Ovary (tissue), 9 donors: Measurements from ENCODE around the gene PCNX1. TPM values are rescaled to one million over a fixed set of nuclear protein-coding genes. Genes with fewer than 3 reads are reported as not detected.

Experiments used
- DNase-seq, 5 donors: peaks; one replicate each; pipeline ENCODE4 v3.0.0-alpha.2; 2019 to 2020
- H3K27ac ChIP-seq, 2 donors: fragments of 200-600 bp; one replicate each; pipeline versions ENCODE4 v1.5.1 to v1.8.0; 2019 to 2022
- H3K27me3 ChIP-seq: fragments of 200-600 bp; one replicate; pipeline ENCODE4 v1.8.0; 2022
- H3K36me3 ChIP-seq: fragments of 200-600 bp; sonication (generic); one replicate; pipeline ENCODE4 v1.5.1; 2019
- H3K4me1 ChIP-seq: one replicate; pipeline ENCODE4 v1.8.1; 2013; ENCODE audit warnings: mild to moderate bottlenecking, moderate library complexity; ENCODE audit not compliant: insufficient read depth
- H3K4me3 ChIP-seq: fragments of 200-600 bp; sonication (generic); one replicate; pipeline ENCODE4 v1.5.1; 2017
- H3K9me3 ChIP-seq, 2 donors: fragments of 200-600 bp in 1 of 2; sonication (generic) in 1 of 2; one replicate each; pipeline versions ENCODE4 v1.5.1 to v1.8.1; 2013 to 2019; ENCODE audit warnings: mild to moderate bottlenecking in 1 of 2, moderate library complexity in 1 of 2
- CTCF ChIP-seq, 3 donors: fragments of 450-650 bp in 2 of 3; fragments of 200-600 bp in 1 of 3; IDR thresholded peaks; one replicate each; pipeline versions ENCODE4 v1.5.1 to v1.8.0; 2016 to 2022; ENCODE audit warnings: antibody characterized with exemption in 3 of 3, mild to moderate bottlenecking in 1 of 3
- EP300 ChIP-seq: sonication (generic); formaldehyde crosslinking; IDR thresholded peaks from one replicate; pipeline ENCODE4 v1.6.1; 2017; ENCODE audit warnings: antibody characterized with exemption
- POLR2A ChIP-seq: fragments of 450-650 bp; IDR thresholded peaks from one replicate; pipeline ENCODE4 v1.6.1; 2017; ENCODE audit warnings: antibody characterized with exemption, mild to moderate bottlenecking, moderate library complexity
- WGBS, 3 donors: extraction: QIAGEN DNeasy Blood & Tissue Kit in 1 of 3; methylation state at CpG; one replicate each; pipeline versions ENCODE4 v1.1.5 to v1.1.7; 2013 to 2017; 5-methylcytosine and 5-hydroxymethylcytosine counted together
- intact Hi-C, 4 donors: fragments of 100-400 bp; cut with DNase I; formaldehyde crosslinking; loops; one replicate each; pipeline versions ENCODE4 v1.11.0 to v1.15.1; 2022 to 2023
- polyA plus RNA-seq, 2 donors: library from polyadenylated mRNA; stranded (reverse); fragments of 200-250 nt in 1 of 2; fragments of 350-450 nt in 1 of 2; fragmentation: Illumina TruSeq in 1 of 2; extraction: RNeasy Lipid Tissue Mini Kit (QIAGEN cat#74804) in 1 of 2; gene quantifications; one replicate each; pipeline ENCODE4 v1.2.3, GENCODE V29; 2013 to 2014
- total RNA-seq, 7 donors: library from RNA; depleted of rRNA in 2 of 7; stranded (reverse); fragments of >200 nt in 2 of 7; fragmentation: NEBNext Ultra II Directional in 3 of 7; extraction: Animal tissue kit (Norgen Biotek cat#: 25700) in 3 of 7; gene quantifications; one replicate each; pipeline versions ENCODE4 v1.1.0 to v1.2.4, GENCODE V29; 2016 to 2023
- donor health status: DM: no; HTN: no; CAD: no; lungs with moderate emphysema.
- donor health status: DM: no; HTN: no; CAD: no.
- donor health status: Bipolar disorder and iron deficiency.
- donor health status: DM: yes; HTN: yes; CAD: no.
- donor health status: DM: no; HTN: no; CAD: no.
- donor health status: DM: yes; HTN: yes; CAD: no.

PCNX1 gene
- total and polyA plus RNA-seq, 9 donors, result 13.3 to 101 (median 69.5) TPM

- TF ChIP-seq CTCF (IDR thresholded peaks at IDR 0.05), result no peak
- no peak for TF ChIP-seq EP300
- no peak for TF ChIP-seq POLR2A
- no peak overlapping the region for H3K27ac ChIP-seq
- H3K27me3 ChIP-seq, result no peaks in the 10 kb centered on the region
- no peaks in the 10 kb centered on the region for H3K4me1 ChIP-seq
- no peak for DNase-seq
- intact Hi-C loops, result no loop called here
- H3K9me3 ChIP-seq, result no peaks in the 10 kb centered on the region
- H3K4me3 ChIP-seq, result no peak overlapping the region
- H3K36me3 ChIP-seq, result no peaks in the 10 kb centered on the region
- WGBS, 3 donors, result 76 to 84% (median 81%) methylated on average over 2 of the region's 2 CpGs
These were observed 153.0 kb downstream of the PCNX1 start for GRCh38 chr14:71060274-71060673.

GRCh38 chr14:71060825-71061455, 153.7 kb downstream of the PCNX1 start:
- no peak for DNase-seq
- intact Hi-C loops, result no loop called here
- WGBS, 3 donors, result 72 to 80% (median 73%) methylated on average over 2 of the region's 2 CpGs
- Histone ChIP-seq H3K27me3 (no peaks in the 10 kb centered on the region), H3K36me3 (no peaks in the 10 kb centered on the region), H3K4me3 (no peak overlapping the region), H3K9me3 (no peaks in the 10 kb centered on the region), H3K4me1 (no peaks in the 10 kb centered on the region), H3K27ac (no peak overlapping the region)
- TF ChIP-seq POLR2A (no peak), CTCF (IDR thresholded peaks at IDR 0.05) (no peak), EP300 (no peak)

GRCh38 chr14:71061458-71061857, 154.2 kb downstream of the PCNX1 start:
- intact Hi-C loops, result no loop called here
- DNase-seq, result no peak
- Histone ChIP-seq H3K36me3 (no peaks in the 10 kb centered on the region), H3K4me1 (no peaks in the 10 kb centered on the region), H3K27me3 (no peaks in the 10 kb centered on the region), H3K27ac (no peak overlapping the region), H3K4me3 (no peak overlapping the region), H3K9me3 (no peaks in the 10 kb centered on the region)
- TF ChIP-seq EP300 (no peak), CTCF (IDR thresholded peaks at IDR 0.05) (no peak), POLR2A (no peak)
- 98 to 100% (median 100%) methylated on average over 1 of the region's 1 CpG for whole genome bisulfite sequencing, 3 donors

GRCh38 chr14:71062581-71063303, 155.5 kb downstream of the PCNX1 start:
- H3K27me3 ChIP-seq, result no peaks in the 10 kb centered on the region
- no peak for DNase-seq
- no peak overlapping the region for H3K4me3 ChIP-seq
- WGBS, 3 donors, result 91 to 95% (median 91%) methylated on average over 5 of the region's 5 CpGs
- intact Hi-C loops, result no loop called here
- H3K27ac ChIP-seq, result no peak overlapping the region
- no peak for TF ChIP-seq EP300
- no peak for TF ChIP-seq CTCF (IDR thresholded peaks at IDR 0.05)
- no peak for TF ChIP-seq POLR2A
- no peaks in the 10 kb centered on the region for H3K36me3 ChIP-seq
- no peaks in the 10 kb centered on the region for H3K4me1 ChIP-seq
- no peaks in the 10 kb centered on the region for H3K9me3 ChIP-seq
